HepG2 (cell line): ENCODE data around the gene ATF7IP. TPM values are rescaled to one million over a fixed set of nuclear protein-coding genes. Genes with fewer than 3 reads are reported as not detected.

Source experiments
- ATAC-seq: fragments of 200-7000 bp; cut with Tn5 transposase; 3 replicates; pipeline ENCODE4 v1.9.1; 2020; ENCODE audit warnings: mild to moderate bottlenecking, moderate library complexity
- BruUV-seq: library from RNA; stranded (reverse); fragments of 400-500 nt; replicated peaks from 2 replicates; lab custom pipeline; 2021; lab: Mats Ljungman, UMichigan
- CTCF ChIA-PET: fragments of 300-600 bp; formaldehyde crosslinking; extraction: SDS; loops from one replicate; lab custom pipeline; 2021; ENCODE audit warnings: low total read pairs, inconsistent platforms, low intra/inter-chr PET ratio; lab: Yijun Ruan, JAX
- POLR2A ChIA-PET: fragments of 350-600 bp; sonication (Branson Sonifier 250); formaldehyde crosslinking; loops from one replicate; lab custom pipeline; 2020; ENCODE audit warnings: antibody characterized with exemption, inconsistent platforms; lab: Yijun Ruan, JAX
- DNase-seq: peaks from one replicate; pipeline ENCODE4 v3.0.0-alpha.2; 2015; ENCODE audit warnings: low spot score
- FAIRE-seq: peaks from 3 replicates; lab custom pipeline; 2011; peaks lifted over from hg19 to GRCh38; lab: Jason Lieb, UNC
- H2AFZ ChIP-seq: one replicate; pipeline ENCODE4 v1.6.1; 2011; ENCODE audit warnings: low read length, inconsistent platforms
- H3K27ac ChIP-seq: fragments of 300-600 bp; 3 replicates; pipeline ENCODE4 v1.8.0; 2011; ENCODE audit warnings: mixed run types, mild to moderate bottlenecking, mixed read lengths, low read length, inconsistent platforms; ENCODE audit not compliant: insufficient read depth; ENCODE audit errors: extremely low read length
- H3K27me3 ChIP-seq, 2 experiments: fragments of 200-600 bp in 1 of 2; 2 replicates in 1 of 2; 3 replicates in 1 of 2; pipeline versions ENCODE4 v1.6.0 to v1.8.0; 2011; ENCODE audit warnings: low read length in 2 of 2, mild to moderate bottlenecking in 2 of 2, moderate library complexity in 2 of 2, inconsistent platforms in 1 of 2; ENCODE audit not compliant: insufficient read depth in 2 of 2, control insufficient read depth in 1 of 2
- H3K36me3 ChIP-seq, 2 experiments: fragments of 200-600 bp in 1 of 2; replicated peaks in 1 of 2; 2 replicates in 1 of 2; 3 replicates in 1 of 2; pipeline versions ENCODE4 v1.5.1 to v1.8.0; 2011; ENCODE audit warnings: low read length in 2 of 2, inconsistent platforms in 1 of 2; ENCODE audit not compliant: insufficient read depth in 2 of 2, control insufficient read depth in 1 of 2
- H3K4me1 ChIP-seq: 2 replicates; pipeline ENCODE4 v1.5.1; 2012; ENCODE audit warnings: low read length, inconsistent platforms; ENCODE audit not compliant: insufficient read depth
- H3K4me2 ChIP-seq: 2 replicates; pipeline ENCODE4 v1.6.0; 2011; ENCODE audit warnings: low read depth, low read length, inconsistent platforms
- H3K4me3 ChIP-seq, 3 experiments: fragments of 200-600 bp in 1 of 3; sonication (generic), shearing (Covaris generic) in 1 of 3; replicated peaks in 1 of 3; 2 replicates each; pipeline ENCODE4 v1.5.1; 2011 to 2016; ENCODE audit warnings: low read length in 3 of 3, inconsistent platforms in 2 of 3, low read depth in 2 of 3, mild to moderate bottlenecking in 2 of 3, control low read depth in 1 of 3, mixed read lengths in 1 of 3; ENCODE audit not compliant: insufficient read depth in 1 of 3
- H3K79me2 ChIP-seq: one replicate; pipeline ENCODE4 v1.6.1; 2011; ENCODE audit warnings: low read length, inconsistent platforms; ENCODE audit not compliant: insufficient read depth
- H3K9ac ChIP-seq: 2 replicates; pipeline ENCODE4 v1.6.0; 2011; ENCODE audit warnings: mild to moderate bottlenecking, low read depth, low read length, inconsistent platforms; ENCODE audit not compliant: insufficient read depth
- H3K9me3 ChIP-seq: 2 replicates; pipeline ENCODE4 v1.5.1; 2012; ENCODE audit warnings: mild to moderate bottlenecking, low read length
- H4K20me1 ChIP-seq: 2 replicates; pipeline ENCODE4 v1.6.0; 2011; ENCODE audit warnings: inconsistent platforms, mild to moderate bottlenecking, low read length, moderate library complexity; ENCODE audit not compliant: insufficient read depth
- NFE2 ChIP-seq: sonication (generic); formaldehyde crosslinking; IDR thresholded peaks from 2 replicates; pipeline ENCODE4 v1.4.0; 2020; ENCODE audit warnings: missing genetic modification reagents
- PHF8 ChIP-seq: sonication (generic); formaldehyde crosslinking; IDR thresholded peaks from 2 replicates; pipeline ENCODE4 v1.5.0; 2020; ENCODE audit warnings: missing genetic modification reagents
- SMAD3 ChIP-seq: sonication (generic); formaldehyde crosslinking; IDR thresholded peaks from 2 replicates; pipeline ENCODE4 v1.4.0; 2020; ENCODE audit warnings: missing genetic modification reagents
- TRAFD1 ChIP-seq: sonication (generic); formaldehyde crosslinking; IDR thresholded peaks from 2 replicates; pipeline ENCODE4 v1.5.1; 2020; ENCODE audit warnings: missing genetic modification reagents, mild to moderate bottlenecking, borderline replicate concordance
- XBP1 ChIP-seq: sonication (generic); formaldehyde crosslinking; IDR thresholded peaks from 2 replicates; pipeline ENCODE4 v1.5.0; 2020; ENCODE audit warnings: missing genetic modification reagents
- ZBTB7A ChIP-seq: sonication (generic); formaldehyde crosslinking; IDR thresholded peaks from 2 replicates; pipeline ENCODE4 v1.8.0; 2022; ENCODE audit warnings: mild to moderate bottlenecking, missing genetic modification reagents
- ZMYM4 ChIP-seq: sonication (generic); formaldehyde crosslinking; IDR thresholded peaks from 2 replicates; pipeline ENCODE4 v1.8.1; 2023; ENCODE audit warnings: mild to moderate bottlenecking, missing genetic modification reagents
- ZNF354B ChIP-seq: sonication (generic); formaldehyde crosslinking; IDR thresholded peaks from 2 replicates; pipeline ENCODE4 v1.8.0; 2022; ENCODE audit warnings: mild to moderate bottlenecking, missing genetic modification reagents
- ZNF446 ChIP-seq: sonication (generic); formaldehyde crosslinking; IDR thresholded peaks from 2 replicates; pipeline ENCODE4 v1.5.0; 2020; ENCODE audit warnings: mild to moderate bottlenecking, missing genetic modification reagents
- ZNF740 ChIP-seq: sonication (generic); formaldehyde crosslinking; IDR thresholded peaks from 2 replicates; pipeline ENCODE4 v1.4.0; 2020; ENCODE audit warnings: missing genetic modification reagents
- ZSCAN21 ChIP-seq: sonication (generic); formaldehyde crosslinking; IDR thresholded peaks from 2 replicates; pipeline ENCODE4 v1.8.0; 2022; ENCODE audit warnings: mild to moderate bottlenecking, missing genetic modification reagents, moderate library complexity, borderline replicate concordance
- WGBS: methylation state at CpG from one replicate; pipeline ENCODE4 v1.1.6; 2017; ENCODE audit warnings: low lambda C conversion rate; 5-methylcytosine and 5-hydroxymethylcytosine counted together
- in situ Hi-C: cut with HindIII; loops from 2 replicates; pipeline ENCODE4 v1.10.0; 2017; ENCODE audit warnings: low pct_unique_long_range_greater_than_20kb; ENCODE audit not compliant: extremely low pct_ligation_motif_present
- intact Hi-C: fragments of 100-400 bp; cut with micrococcal nuclease; formaldehyde crosslinking; loops from one replicate; pipeline ENCODE4 v1.10.0; 2022; ENCODE audit not compliant: unreplicated experiment
- polyA plus RNA-seq, 8 experiments: library from polyadenylated mRNA; depleted of rRNA in 3 of 8; stranded (reverse) in 7 of 8; unstranded in 1 of 8; fragments of >200 nt; fragmentation: Illumina TruSeq in 4 of 8; extraction: Trizol in 4 of 8; gene quantifications; 2 replicates each; pipeline versions ENCODE4 v1.2.1 to v1.2.3, GENCODE V29; 2011 to 2016; ENCODE audit warnings: low read depth in 4 of 8, missing spikeins in 1 of 8, mixed read lengths in 1 of 8; ENCODE audit not compliant: insufficient read depth in 1 of 8
- total RNA-seq, 5 experiments: library from RNA; depleted of rRNA; stranded (reverse); fragments of >200 nt; fragmentation: Illumina TruSeq; extraction: Trizol; gene quantifications; 2 replicates each; pipeline ENCODE4 v1.2.3, GENCODE V29; 2016; ENCODE audit warnings: low read depth in 1 of 5

Gene ATF7IP
- total and polyA plus RNA-seq, 2 of the 13 experiments (the other 11 are each of a cell fraction or from before 2014, with no cell fraction given) = 1.8 to 11.8 TPM

- DNase-seq (no peak), FAIRE-seq (no peak), ATAC-seq (no peak)
- no peaks in the 10 kb centered on the region for H3K27me3 ChIP-seq
- no peaks in the 10 kb centered on the region for H3K36me3 ChIP-seq
- H3K4me3 ChIP-seq = no peak overlapping the region
- no peak overlapping the region for H2AFZ ChIP-seq
- no peak overlapping the region for H3K4me2 ChIP-seq
- H3K79me2 ChIP-seq = no peaks in the 10 kb centered on the region
- POLR2A ChIA-PET = no interaction called here
- TF ChIP-seq ZNF740 (CRISPR knock-in tag) = no peak
- no peak for TF ChIP-seq ZMYM4 (CRISPR knock-in tag)
- in situ Hi-C loops (no loop called here), intact Hi-C loops (no loop called here)
- peaks cover 3% of the 10 kb centered on the region; the same call in 1 of the 2 replicates for H3K9me3 ChIP-seq
- no peaks in the 10 kb centered on the region for H3K4me1 ChIP-seq
- no peaks in the 10 kb centered on the region for H4K20me1 ChIP-seq
- H3K9ac ChIP-seq = no peak overlapping the region
- no peak overlapping the region for H3K27ac ChIP-seq
- no TSS peak for BruUV-seq
- 7% methylated on average over 1 of the region's 1 CpG for WGBS
- CTCF ChIA-PET = no interaction called here
These were observed 37.8 kb upstream of the ATF7IP start for GRCh38 chr12:14327711-14328110.

GRCh38 chr12:14332482-14332881 lies 33.0 kb upstream of the ATF7IP start:
- Histone ChIP-seq H3K27ac (no peak overlapping the region), H3K4me2 (no peak overlapping the region), H2AFZ (no peak overlapping the region), H3K4me1 (no peaks in the 10 kb centered on the region), H3K36me3 (no peaks in the 10 kb centered on the region), H4K20me1 (no peaks in the 10 kb centered on the region), H3K9me3 (peaks cover 26% of the 10 kb centered on the region), H3K9ac (no peak overlapping the region), H3K79me2 (no peaks in the 10 kb centered on the region), H3K27me3 (no peaks in the 10 kb centered on the region), H3K4me3 (no peak overlapping the region)
- FAIRE-seq (no peak), DNase-seq (no peak), ATAC-seq (no peak)
- WGBS = under 1% methylated on average over 5 of the region's 5 CpGs
- BruUV-seq = no TSS peak
- in situ Hi-C loops = no loop called here
- ChIA-PET CTCF (no interaction called here), POLR2A (no interaction called here)
- intact Hi-C loops = no loop called here
- no peak for TF ChIP-seq TRAFD1
- TF ChIP-seq ZSCAN21 (CRISPR knock-in tag) = no peak
- no peak for TF ChIP-seq ZBTB7A
- no peak for TF ChIP-seq ZNF354B (CRISPR knock-in tag)
- no peak for TF ChIP-seq NFE2 (CRISPR knock-in tag)
- TF ChIP-seq PHF8 (CRISPR knock-in tag) = no peak
- TF ChIP-seq ZNF446 (CRISPR knock-in tag) = no peak
- no peak for TF ChIP-seq XBP1 (CRISPR knock-in tag)
- no peak for TF ChIP-seq SMAD3
